DOHH2 (cell line): ENCODE measurements around the gene HOXB3.

Experiments used
- H3F3A ChIP-seq: fragments of 200-600 bp; sonication (generic), shearing (Covaris generic); 2 replicates; pipeline ENCODE4 v1.6.0; 2016; ENCODE audit warnings: antibody characterized with exemption, mild to moderate bottlenecking; ENCODE audit not compliant: control insufficient read depth, insufficient read depth
- H3K27ac ChIP-seq: fragments of 200-600 bp; sonication (generic); 2 replicates; pipeline ENCODE4 v1.5.1; 2014; ENCODE audit warnings: low read depth, mild to moderate bottlenecking, low read length, moderate library complexity
- H3K27me3 ChIP-seq: fragments of 200-600 bp; sonication (generic); 2 replicates; pipeline ENCODE4 v1.6.1; 2014; ENCODE audit warnings: mild to moderate bottlenecking, low read length, mixed read lengths; ENCODE audit not compliant: control insufficient read depth
- H3K36me3 ChIP-seq: fragments of 200-600 bp; sonication (generic); 2 replicates; pipeline ENCODE4 v1.6.1; 2014; ENCODE audit warnings: mild to moderate bottlenecking, low read length, moderate library complexity, mixed read lengths; ENCODE audit not compliant: control insufficient read depth
- H3K4me1 ChIP-seq: fragments of 200-600 bp; sonication (generic); 2 replicates; pipeline ENCODE4 v1.6.1; 2014; ENCODE audit warnings: mild to moderate bottlenecking, low read length, mixed read lengths; ENCODE audit not compliant: control insufficient read depth
- H3K4me2 ChIP-seq: fragments of 200-600 bp; sonication (generic); 2 replicates; pipeline ENCODE4 v1.6.0; 2014; ENCODE audit warnings: mild to moderate bottlenecking, low read length, moderate library complexity
- H3K4me3 ChIP-seq: fragments of 200-600 bp; sonication (generic); 2 replicates; pipeline ENCODE4 v1.5.1; 2014; ENCODE audit warnings: mild to moderate bottlenecking, low read length, mixed read lengths
- H3K79me2 ChIP-seq: fragments of 200-600 bp; sonication (generic); 2 replicates; pipeline ENCODE4 v1.6.1; 2014; ENCODE audit warnings: mild to moderate bottlenecking, low read length, mixed read lengths; ENCODE audit not compliant: control insufficient read depth
- H3K9me2 ChIP-seq: fragments of 200-600 bp; sonication (generic); replicated peaks from 2 replicates; pipeline ENCODE4 v1.6.1; 2014; ENCODE audit warnings: mild to moderate bottlenecking, low read length, mixed read lengths; ENCODE audit not compliant: control insufficient read depth
- H3K9me3 ChIP-seq: fragments of 200-600 bp; sonication (generic); 2 replicates; pipeline ENCODE4 v1.6.1; 2014; ENCODE audit warnings: antibody characterized with exemption, low read length, mixed read lengths; ENCODE audit not compliant: control insufficient read depth, insufficient read depth
- H4K20me1 ChIP-seq: fragments of 200-600 bp; sonication (generic); 2 replicates; pipeline ENCODE4 v1.6.0; 2014; ENCODE audit warnings: low read depth, mild to moderate bottlenecking, antibody characterized with exemption, low read length, moderate library complexity; ENCODE audit not compliant: control insufficient read depth, insufficient read depth
- CTCF ChIP-seq: fragments of 200-600 bp; sonication (generic); IDR thresholded peaks from one replicate; pipeline ENCODE4 v1.5.1; 2014; ENCODE audit warnings: antibody characterized with exemption, mild to moderate bottlenecking, low read depth, low read length; ENCODE audit not compliant: poor library complexity, severe bottlenecking
- EZH2phosphoT487 ChIP-seq: fragments of 200-600 bp; sonication (generic); IDR thresholded peaks from 2 replicates; pipeline ENCODE4 v1.6.1; 2017; ENCODE audit warnings: borderline replicate concordance, mild to moderate bottlenecking, antibody characterized with exemption, low read length, moderate library complexity, mixed read lengths

HOXB3 gene

GRCh38 chr17:48591255-48592056 is 1.4 kb upstream of the HOXB3 start:
- Histone ChIP-seq H3K36me3 (no peaks in the 10 kb centered on the region), H3K79me2 (no peaks in the 10 kb centered on the region), H3K27ac (no peak overlapping the region), H3K4me1 (peaks cover 1% of the 10 kb centered on the region), H3K4me2 (no peak overlapping the region), H4K20me1 (no peaks in the 10 kb centered on the region; the same call in 1 of the 2 replicates), H3K9me2 (no peaks in the 10 kb centered on the region), H3F3A (no peaks in the 10 kb centered on the region), H3K9me3 (no peaks in the 10 kb centered on the region), H3K4me3 (no peak overlapping the region), H3K27me3 (peaks cover 73% of the 10 kb centered on the region)
- TF ChIP-seq CTCF (no peak), EZH2phosphoT487 (no peak)

GRCh38 chr17:48590607-48591161 is 643 bp upstream of the HOXB3 start:
- TF ChIP-seq CTCF (no peak), EZH2phosphoT487 (no peak)
- Histone ChIP-seq H4K20me1 (peaks cover 4% of the 10 kb centered on the region; the same call in 1 of the 2 replicates), H3K36me3 (no peaks in the 10 kb centered on the region), H3K4me1 (peaks cover 9% of the 10 kb centered on the region), H3K27ac (no peak overlapping the region), H3K27me3 (peaks cover 73% of the 10 kb centered on the region), H3K9me2 (no peaks in the 10 kb centered on the region), H3K4me3 (no peak overlapping the region), H3K9me3 (no peaks in the 10 kb centered on the region), H3F3A (no peaks in the 10 kb centered on the region), H3K4me2 (no peak overlapping the region), H3K79me2 (no peaks in the 10 kb centered on the region)

GRCh38 chr17:48589060-48589830 is 796 bp downstream of the HOXB3 start:
- Histone ChIP-seq H3K27me3 (peaks cover 82% of the 10 kb centered on the region), H4K20me1 (peaks cover 4% of the 10 kb centered on the region; the same call in 1 of the 2 replicates), H3K27ac (no peak overlapping the region), H3F3A (no peaks in the 10 kb centered on the region), H3K36me3 (no peaks in the 10 kb centered on the region), H3K9me3 (no peaks in the 10 kb centered on the region), H3K4me1 (peaks cover 15% of the 10 kb centered on the region), H3K4me3 (no peak overlapping the region), H3K9me2 (no peaks in the 10 kb centered on the region), H3K79me2 (no peaks in the 10 kb centered on the region), H3K4me2 (no peak overlapping the region)
- TF ChIP-seq CTCF = no peak
- TF ChIP-seq EZH2phosphoT487 = no peak; the same call in 1 of the 2 replicates
